ENCODE results near the gene MRGPRX1. TPM values are rescaled to one million over a fixed set of nuclear protein-coding genes. Genes with fewer than 3 reads are reported as not detected.
"Not testable (repeated sequence)": the region's sequence is repeated elsewhere in the genome, so short reads cannot be mapped to it uniquely, and the experiment has no call there.

Gene MRGPRX1
- total RNA-seq, 2 donors from 2014 or later, result not detected

- no peaks in the 10 kb centered on the region for H3K9me3 ChIP-seq
- H3K4me3 ChIP-seq, result no peak overlapping the region
- no peaks in the 10 kb centered on the region for H3K36me3 ChIP-seq (replicated peaks in 1 of 2; ENCODE audit: insufficient read depth in 1 of 2, low read depth in 2 of 2)
- 84 to 86% methylated on average over 3 of the region's 3 CpGs for WGBS, 2 donors
- no peak for ATAC-seq
- H3K27ac ChIP-seq, result no peak overlapping the region
- no peak for DNase-seq
- no peaks in the 10 kb centered on the region for H3K4me1 ChIP-seq
- no peaks in the 10 kb centered on the region for H3K27me3 ChIP-seq
- no peak for TF ChIP-seq POLR2A (IDR thresholded peaks at IDR 0.05)
- TF ChIP-seq CTCF (IDR thresholded peaks at IDR 0.05), result no peak
- intact Hi-C loops (cut with DNase I), result no loop called here
These were observed 31.8 kb downstream of the MRGPRX1 start for GRCh38 chr11:18907391-18907790.

- H3K27me3 ChIP-seq; H3K9me3 ChIP-seq; ATAC-seq; DNase-seq; H3K27ac ChIP-seq; H3K4me1 ChIP-seq; H3K4me3 ChIP-seq; H3K36me3 ChIP-seq (replicated peaks in 1 of 2; ENCODE audit: insufficient read depth in 1 of 2, low read depth in 2 of 2); intact Hi-C loops (cut with DNase I): not testable (repeated sequence)
- WGBS, 2 donors, result 16 to 22% methylated on average over 6 of the region's 6 CpGs
These were observed 38.6 kb downstream of the MRGPRX1 start for GRCh38 chr11:18900637-18901036.

- DNase-seq; H3K27ac ChIP-seq; H3K4me1 ChIP-seq; ATAC-seq; H3K9me3 ChIP-seq; H3K27me3 ChIP-seq; H3K36me3 ChIP-seq (replicated peaks in 1 of 2; ENCODE audit: insufficient read depth in 1 of 2, low read depth in 2 of 2); intact Hi-C loops (cut with DNase I); H3K4me3 ChIP-seq: not testable (repeated sequence)
- 7 to 19% methylated on average over 4 of the region's 4 CpGs for WGBS, 2 donors
These were observed 39.0 kb downstream of the MRGPRX1 start for GRCh38 chr11:18900151-18900611.

- 86 to 90% methylated on average over 2 of the region's 2 CpGs for WGBS, 2 donors
- H3K27ac ChIP-seq; intact Hi-C loops (cut with DNase I); DNase-seq; H3K36me3 ChIP-seq (replicated peaks in 1 of 2; ENCODE audit: insufficient read depth in 1 of 2, low read depth in 2 of 2); H3K27me3 ChIP-seq; ATAC-seq; H3K4me1 ChIP-seq; H3K9me3 ChIP-seq; H3K4me3 ChIP-seq: not testable (repeated sequence)
These were observed 47.5 kb downstream of the MRGPRX1 start for GRCh38 chr11:18891712-18892111.

GRCh38 chr11:18890615-18891014 lies 48.6 kb downstream of the MRGPRX1 start:
- Histone ChIP-seq H3K4me1 (no peaks in the 10 kb centered on the region), H3K36me3 (replicated peaks in 1 of 2; ENCODE audit: insufficient read depth in 1 of 2, low read depth in 2 of 2) (no peaks in the 10 kb centered on the region), H3K4me3 (no peak overlapping the region), H3K9me3 (no peaks in the 10 kb centered on the region), H3K27ac (no peak overlapping the region), H3K27me3 (no peaks in the 10 kb centered on the region)
- ATAC-seq (no peak), DNase-seq (no peak)
- TF ChIP-seq CTCF (IDR thresholded peaks at IDR 0.05) (no peak), POLR2A (IDR thresholded peaks at IDR 0.05) (no peak)
- intact Hi-C loops (cut with DNase I), result no loop called here
- WGBS, 2 donors, result 8 to 31% methylated on average over 1 of the region's 1 CpG

Other genes with a start within 250 kb of the MRGPRX1 start
- gene TMEM86A, start 240.6 kb downstream of the MRGPRX1 start, total RNA-seq, result 1 to 10 TPM; 4.7 to 5.6 TPM
- not detected for gene IGSF22, start 213.2 kb downstream of the MRGPRX1 start, total RNA-seq
- gene PTPN5, start 147.6 kb downstream of the MRGPRX1 start, total RNA-seq, result under 1 TPM in 1 of 2 donors, not detected in 1; 0.26 TPM
- gene MRGPRX2, start 121.3 kb upstream of the MRGPRX1 start, total RNA-seq, result not detected
- gene ZDHHC13, start 177.8 kb upstream of the MRGPRX1 start, total RNA-seq, result 10 to 100 TPM; 12.2 to 16.9 TPM